ENCODE results near the gene NIPSNAP2.
"Not testable (repeated sequence)": the region's sequence is repeated elsewhere in the genome, so short reads cannot be mapped to it uniquely, and the experiment has no call there.

The NIPSNAP2 gene

GRCh38 chr7:56046721-56047445 is 82.5 kb downstream of the NIPSNAP2 start:
- WGBS (ENCODE audit: extremely low coverage, insufficient coverage, insufficient read length) = no CpG with 5 or more reads among the region's 5 CpGs
- no peak overlapping the region for H3K18ac ChIP-seq (ENCODE audit: low read length)
- H3K14ac ChIP-seq (ENCODE audit: low read length) = no peak overlapping the region
- H2AFZ ChIP-seq (ENCODE audit: insufficient read depth, low read length, poor library complexity) = no peak overlapping the region
- no peak overlapping the region for H3K4me3 ChIP-seq (ENCODE audit: low read depth, low read length)
- H2BK120ac ChIP-seq (ENCODE audit: insufficient read depth, low read length, poor library complexity) = no peak overlapping the region
- no peak for DNase-seq
- no peak overlapping the region for H2BK12ac ChIP-seq (ENCODE audit: low read length)
- no peak overlapping the region for H3K27ac ChIP-seq (ENCODE audit: low read depth, low read length)
- H3K36me3 ChIP-seq (ENCODE audit: control insufficient read depth in 1 of 2, insufficient read depth in 2 of 2, low read length in 2 of 2) = peaks cover 2 to 5% of the 10 kb centered on the region in 2 experiments
- no peak overlapping the region for H3K23ac ChIP-seq (ENCODE audit: low read length)
- H4K12ac ChIP-seq (ENCODE audit: low read depth, low read length) = no peak overlapping the region
- H3K4ac ChIP-seq (ENCODE audit: low read depth, low read length) = no peak overlapping the region
- H3K4me2 ChIP-seq (ENCODE audit: low read length) = no peak overlapping the region
- H2BK5ac ChIP-seq (ENCODE audit: low read depth, low read length, poor library complexity) = no peak overlapping the region
- no peaks in the 10 kb centered on the region for H3K9me3 ChIP-seq (ENCODE audit: insufficient read depth, low read depth, low read length)
- H4K91ac ChIP-seq (ENCODE audit: low read depth, low read length) = no peak overlapping the region
- H2AK5ac ChIP-seq (ENCODE audit: low read length) = no peak overlapping the region
- H4K8ac ChIP-seq (ENCODE audit: low read depth, low read length) = no peak overlapping the region
- H3K9ac ChIP-seq (ENCODE audit: low read length) = no peak overlapping the region
- H3K79me1 ChIP-seq (ENCODE audit: low read length) = peaks cover 7% of the 10 kb centered on the region
- H3K27me3 ChIP-seq (ENCODE audit: insufficient read depth, low read length) = no peaks in the 10 kb centered on the region
- peaks cover 10% of the 10 kb centered on the region for H3K79me2 ChIP-seq (ENCODE audit: control insufficient read depth, insufficient read depth, low read length, poor library complexity)
- peaks cover 4 to 5% of the 10 kb centered on the region in 2 experiments for H3K4me1 ChIP-seq (ENCODE audit: control insufficient read depth in 1 of 2, insufficient read depth in 2 of 2, low read length in 2 of 2)

GRCh38 chr7:56047446-56048116 is 83.2 kb downstream of the NIPSNAP2 start:
- H3K4ac ChIP-seq (ENCODE audit: low read depth, low read length); H2AK5ac ChIP-seq (ENCODE audit: low read length); H3K36me3 ChIP-seq (ENCODE audit: control insufficient read depth in 1 of 2, insufficient read depth in 2 of 2, low read length in 2 of 2): not testable (repeated sequence)

GRCh38 chr7:56048245-56048644 is 83.9 kb downstream of the NIPSNAP2 start:
- H4K8ac ChIP-seq (ENCODE audit: low read depth, low read length) = no peak overlapping the region
- no peak overlapping the region for H3K23ac ChIP-seq (ENCODE audit: low read length)
- H2BK5ac ChIP-seq (ENCODE audit: low read depth, low read length, poor library complexity) = no peak overlapping the region
- peaks cover 11% of the 10 kb centered on the region for H3K79me1 ChIP-seq (ENCODE audit: low read length)
- no peak overlapping the region for H4K12ac ChIP-seq (ENCODE audit: low read depth, low read length)
- no peak overlapping the region for H4K91ac ChIP-seq (ENCODE audit: low read depth, low read length)
- no peak overlapping the region for H3K4ac ChIP-seq (ENCODE audit: low read depth, low read length)
- H2AFZ ChIP-seq (ENCODE audit: insufficient read depth, low read length, poor library complexity) = no peak overlapping the region
- H3K4me2 ChIP-seq (ENCODE audit: low read length) = no peak overlapping the region
- no peak overlapping the region for H2BK120ac ChIP-seq (ENCODE audit: insufficient read depth, low read length, poor library complexity)
- DNase-seq = no peak
- H3K9me3 ChIP-seq (ENCODE audit: insufficient read depth, low read depth, low read length) = no peaks in the 10 kb centered on the region
- no peak overlapping the region for H3K4me3 ChIP-seq (ENCODE audit: low read depth, low read length)
- no peak overlapping the region for H2AK5ac ChIP-seq (ENCODE audit: low read length)
- no peak overlapping the region for H3K27ac ChIP-seq (ENCODE audit: low read depth, low read length)
- no peaks in the 10 kb centered on the region for H3K27me3 ChIP-seq (ENCODE audit: insufficient read depth, low read length)
- H3K36me3 ChIP-seq (ENCODE audit: control insufficient read depth in 1 of 2, insufficient read depth in 2 of 2, low read length in 2 of 2) = peaks cover 4 to 6% of the 10 kb centered on the region in 2 experiments
- no peak overlapping the region for H3K14ac ChIP-seq (ENCODE audit: low read length)
- peaks cover 7% of the 10 kb centered on the region in 2 experiments for H3K4me1 ChIP-seq (ENCODE audit: control insufficient read depth in 1 of 2, insufficient read depth in 2 of 2, low read length in 2 of 2)
- no CpG with 5 or more reads among the region's 1 CpG for WGBS (ENCODE audit: extremely low coverage, insufficient coverage, insufficient read length)
- H3K9ac ChIP-seq (ENCODE audit: low read length) = no peak overlapping the region
- no peak overlapping the region for H3K18ac ChIP-seq (ENCODE audit: low read length)
- H2BK12ac ChIP-seq (ENCODE audit: low read length) = no peak overlapping the region
- H3K79me2 ChIP-seq (ENCODE audit: control insufficient read depth, insufficient read depth, low read length, poor library complexity) = peaks cover 20% of the 10 kb centered on the region

More at GRCh38 chr7:56047446-56048116, 83.2 kb downstream of the NIPSNAP2 start:
- H3K14ac ChIP-seq (ENCODE audit: low read length); H4K8ac ChIP-seq (ENCODE audit: low read depth, low read length); H3K9me3 ChIP-seq (ENCODE audit: insufficient read depth, low read depth, low read length); H3K4me1 ChIP-seq (ENCODE audit: control insufficient read depth in 1 of 2, insufficient read depth in 2 of 2, low read length in 2 of 2); H2BK5ac ChIP-seq (ENCODE audit: low read depth, low read length, poor library complexity); H4K12ac ChIP-seq (ENCODE audit: low read depth, low read length); H2AFZ ChIP-seq (ENCODE audit: insufficient read depth, low read length, poor library complexity); H3K18ac ChIP-seq (ENCODE audit: low read length); H3K27ac ChIP-seq (ENCODE audit: low read depth, low read length); H4K91ac ChIP-seq (ENCODE audit: low read depth, low read length); DNase-seq; H2BK12ac ChIP-seq (ENCODE audit: low read length); H3K23ac ChIP-seq (ENCODE audit: low read length); H3K4me2 ChIP-seq (ENCODE audit: low read length); H3K4me3 ChIP-seq (ENCODE audit: low read depth, low read length); H2BK120ac ChIP-seq (ENCODE audit: insufficient read depth, low read length, poor library complexity); H3K9ac ChIP-seq (ENCODE audit: low read length); H3K27me3 ChIP-seq (ENCODE audit: insufficient read depth, low read length): not testable (repeated sequence)
- no CpG with 5 or more reads among the region's 11 CpGs for WGBS (ENCODE audit: extremely low coverage, insufficient coverage, insufficient read length)
- Histone ChIP-seq H3K79me1 (ENCODE audit: low read length) (peaks cover 11% of the 10 kb centered on the region), H3K79me2 (ENCODE audit: control insufficient read depth, insufficient read depth, low read length, poor library complexity) (peaks cover 16% of the 10 kb centered on the region)

GRCh38 chr7:56048763-56049162 is 84.4 kb downstream of the NIPSNAP2 start:
- H2BK5ac ChIP-seq (ENCODE audit: low read depth, low read length, poor library complexity); H3K4ac ChIP-seq (ENCODE audit: low read depth, low read length); H4K91ac ChIP-seq (ENCODE audit: low read depth, low read length); H3K27ac ChIP-seq (ENCODE audit: low read depth, low read length); H3K23ac ChIP-seq (ENCODE audit: low read length); H3K36me3 ChIP-seq (ENCODE audit: control insufficient read depth in 1 of 2, insufficient read depth in 2 of 2, low read length in 2 of 2); H3K4me3 ChIP-seq (ENCODE audit: low read depth, low read length); H3K14ac ChIP-seq (ENCODE audit: low read length); H4K8ac ChIP-seq (ENCODE audit: low read depth, low read length); H3K9ac ChIP-seq (ENCODE audit: low read length); H2AK5ac ChIP-seq (ENCODE audit: low read length); H3K4me2 ChIP-seq (ENCODE audit: low read length); H2BK12ac ChIP-seq (ENCODE audit: low read length); H2BK120ac ChIP-seq (ENCODE audit: insufficient read depth, low read length, poor library complexity); H3K9me3 ChIP-seq (ENCODE audit: insufficient read depth, low read depth, low read length); H4K12ac ChIP-seq (ENCODE audit: low read depth, low read length); H3K4me1 ChIP-seq (ENCODE audit: control insufficient read depth in 1 of 2, insufficient read depth in 2 of 2, low read length in 2 of 2); H3K27me3 ChIP-seq (ENCODE audit: insufficient read depth, low read length); H3K18ac ChIP-seq (ENCODE audit: low read length); H2AFZ ChIP-seq (ENCODE audit: insufficient read depth, low read length, poor library complexity): not testable (repeated sequence)
- no CpG with 5 or more reads among the region's 8 CpGs for WGBS (ENCODE audit: extremely low coverage, insufficient coverage, insufficient read length)
- peak in 1 of 2 donors; percentile 20 for DNase-seq
- peaks cover 11% of the 10 kb centered on the region for H3K79me1 ChIP-seq (ENCODE audit: low read length)
- peaks cover 23% of the 10 kb centered on the region for H3K79me2 ChIP-seq (ENCODE audit: control insufficient read depth, insufficient read depth, low read length, poor library complexity)
